GM18526 (cell line): ENCODE data around the gene COPG2.

Experiments
- POLR2A ChIP-seq: IDR thresholded peaks from 3 replicates; pipeline ENCODE4 v1.6.1; 2011; ENCODE audit not compliant: insufficient read length; ENCODE audit errors: extremely low read depth

Gene COPG2

GRCh38 chr7:130598056-130598455 is 70.5 kb downstream of the COPG2 start:
- TF ChIP-seq POLR2A, result no peak

- TF ChIP-seq POLR2A, result no peak
Observed at GRCh38 chr7:130595986-130596385, 72.6 kb downstream of the COPG2 start.

GRCh38 chr7:130593033-130593432 is 75.5 kb downstream of the COPG2 start:
- no peak for TF ChIP-seq POLR2A

GRCh38 chr7:130566898-130567280 is 101.7 kb downstream of the COPG2 start:
- no peak for TF ChIP-seq POLR2A

GRCh38 chr7:130566168-130566897 is 102.2 kb downstream of the COPG2 start:
- TF ChIP-seq POLR2A, result no peak

GRCh38 chr7:130560972-130561371 is 107.6 kb downstream of the COPG2 start:
- TF ChIP-seq POLR2A, result no peak

- no peak for TF ChIP-seq POLR2A
Observed at GRCh38 chr7:130559184-130559583, 109.4 kb downstream of the COPG2 start.

GRCh38 chr7:130554481-130554880 is 114.1 kb downstream of the COPG2 start:
- TF ChIP-seq POLR2A, result no peak

GRCh38 chr7:130553398-130554029 is 115.0 kb downstream of the COPG2 start:
- TF ChIP-seq POLR2A, result no peak

GRCh38 chr7:130544356-130544755 is 124.2 kb downstream of the COPG2 start:
- no peak for TF ChIP-seq POLR2A

GRCh38 chr7:130543487-130544010 is 125.0 kb downstream of the COPG2 start:
- no peak for TF ChIP-seq POLR2A

GRCh38 chr7:130529417-130529816 is 139.1 kb downstream of the COPG2 start:
- TF ChIP-seq POLR2A, result no peak

- no peak for TF ChIP-seq POLR2A
Observed at GRCh38 chr7:130524628-130525027, 143.9 kb downstream of the COPG2 start.

- no peak for TF ChIP-seq POLR2A
Observed at GRCh38 chr7:130521258-130521951, 147.1 kb downstream of the COPG2 start.

GRCh38 chr7:130515315-130516040 is 153.1 kb downstream of the COPG2 start:
- no peak for TF ChIP-seq POLR2A

- no peak for TF ChIP-seq POLR2A
Observed at GRCh38 chr7:130513447-130513846, 155.1 kb downstream of the COPG2 start.

GRCh38 chr7:130506358-130506757 is 162.2 kb downstream of the COPG2 start:
- no peak for TF ChIP-seq POLR2A
